DND-41 (cell line): Measurements from ENCODE around the gene NUDT21.

Source experiments
- CTCF ChIP-seq: IDR thresholded peaks from 2 replicates; pipeline ENCODE4 v1.5.1; 2012; ENCODE audit warnings: borderline replicate concordance, low read length, moderate library complexity, mild to moderate bottlenecking; ENCODE audit not compliant: poor library complexity, severe bottlenecking; ENCODE audit errors: extremely low read depth
- EZH2 ChIP-seq: IDR thresholded peaks from 3 replicates; pipeline ENCODE4 v1.6.1; 2012; ENCODE audit warnings: borderline replicate concordance, low read depth, mild to moderate bottlenecking, moderate library complexity, low read length, inconsistent platforms; ENCODE audit not compliant: severe bottlenecking

- TF ChIP-seq CTCF: no peak
- no peak for TF ChIP-seq EZH2
These were observed 66.9 kb downstream of the NUDT21 start for GRCh38 chr16:56384074-56384721.
